GM21515 (cell line): Measurements from ENCODE around the gene CMYA5.
"Not testable (repeated sequence)": the region's sequence is repeated elsewhere in the genome, so short reads cannot be mapped to it uniquely, and the experiment has no call there.

ENCODE experiments used
- ATAC-seq: cut with Tn5 transposase; IDR thresholded peaks from one replicate; pipeline ENCODE4 v1.9.1; 2021; ENCODE audit not compliant: unreplicated experiment

CMYA5 gene

DNA sequence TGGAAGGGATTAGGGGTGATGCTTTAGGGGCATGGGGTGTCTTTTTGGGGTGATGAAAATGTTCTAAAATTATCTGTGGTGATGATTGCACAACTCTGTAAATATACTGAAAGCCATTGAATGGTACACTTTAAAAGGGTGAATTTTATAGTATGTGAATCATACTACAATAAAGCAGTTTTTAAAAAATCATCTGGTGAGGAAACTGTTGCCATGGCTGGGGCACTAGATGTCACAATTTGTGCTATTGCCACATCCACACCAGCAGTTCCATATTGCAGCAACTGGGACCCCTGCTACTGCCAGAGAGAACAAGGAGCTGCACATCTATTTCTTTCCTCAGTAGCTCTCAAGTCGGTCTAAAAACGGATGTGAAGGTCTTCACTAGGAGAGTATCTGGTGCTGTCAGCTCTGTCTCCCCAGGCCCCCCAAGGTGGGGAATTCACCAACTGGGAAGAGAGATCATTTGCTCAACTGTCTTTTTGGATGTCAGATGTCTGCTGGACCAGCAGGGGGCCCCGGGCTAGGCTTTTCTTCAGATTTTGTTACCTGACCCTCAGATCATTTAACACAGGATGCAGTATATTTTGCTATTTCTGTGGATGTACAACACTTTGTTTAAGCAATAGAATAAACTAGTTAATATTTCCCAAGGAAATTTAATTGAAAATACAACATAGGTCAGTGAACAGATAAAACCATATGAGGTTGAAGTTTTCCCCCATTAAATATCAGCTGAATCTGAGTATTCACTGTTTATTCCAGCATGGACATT is 13.2 kb downstream of the CMYA5 start:
- ATAC-seq, result no peak

DNA sequence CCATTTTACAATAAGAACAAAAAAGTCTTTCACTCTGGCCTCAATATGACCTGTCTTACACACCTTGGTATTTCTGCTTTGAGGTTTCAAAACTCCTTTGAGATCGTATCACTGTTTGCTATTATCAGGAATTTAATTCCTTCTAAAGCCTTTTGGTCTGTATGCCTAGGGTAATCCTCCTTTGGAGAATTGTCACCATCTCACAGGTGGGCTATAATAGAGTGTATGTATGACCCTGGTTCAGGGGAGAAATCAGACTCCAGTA is 13.7 kb downstream of the CMYA5 start:
- no peak for ATAC-seq

DNA sequence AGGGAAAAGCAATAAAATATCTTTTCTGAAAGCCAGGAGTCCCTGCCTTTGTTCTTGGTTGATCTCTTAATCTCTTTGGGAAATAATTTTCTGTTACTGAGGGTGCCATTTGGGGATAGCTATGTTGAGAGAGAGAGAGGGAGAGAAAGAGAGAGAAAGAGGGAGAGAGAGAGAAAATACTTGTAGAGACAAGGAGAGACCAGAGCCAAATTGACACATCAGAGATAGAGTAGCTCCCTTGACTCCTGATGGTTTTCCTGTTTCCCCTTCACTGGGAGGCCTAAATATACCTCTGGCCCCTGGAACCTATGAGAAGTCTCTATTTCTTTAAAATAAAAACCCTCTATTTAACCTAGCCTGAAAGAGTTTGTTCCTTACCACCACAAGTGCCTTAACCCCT is 14.9 kb downstream of the CMYA5 start:
- no peak for ATAC-seq

DNA sequence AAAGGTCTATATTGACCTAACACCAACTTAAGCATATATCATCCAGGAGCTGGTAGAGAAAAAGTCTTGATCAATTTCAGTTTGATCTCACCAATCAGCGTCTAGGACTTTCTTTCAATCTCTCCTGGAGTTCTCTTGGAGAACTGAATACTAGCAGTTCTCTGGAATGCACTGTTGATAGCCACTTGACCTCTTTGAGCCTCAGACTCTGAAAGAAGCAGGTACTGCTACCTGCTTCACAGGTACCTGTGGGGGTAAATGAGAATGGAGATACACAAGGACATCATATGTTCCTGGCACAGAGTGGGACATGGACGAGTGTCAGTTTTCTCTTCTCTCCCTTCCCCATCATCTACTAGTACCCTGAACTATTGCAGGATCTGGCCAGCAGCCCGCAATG is 16.0 kb downstream of the CMYA5 start:
- no peak for ATAC-seq

DNA sequence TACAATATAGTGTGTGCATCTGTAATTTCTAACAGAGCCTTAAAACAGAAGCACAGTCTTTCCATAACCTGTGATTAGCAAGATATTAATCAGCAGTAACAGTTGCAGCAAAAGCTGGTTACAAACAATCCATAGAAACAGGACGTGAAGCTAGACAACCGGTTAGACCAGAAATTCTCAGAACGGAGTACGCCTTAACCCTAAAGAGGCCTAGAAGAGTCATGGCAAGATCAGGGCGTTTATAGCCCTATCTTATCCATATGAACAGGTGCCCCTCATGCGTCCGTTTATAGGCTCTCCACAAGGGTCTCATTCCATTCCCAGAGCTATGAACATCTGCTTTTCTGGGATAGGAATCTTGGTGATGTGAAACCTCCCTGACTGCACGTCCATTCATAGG is 16.7 kb downstream of the CMYA5 start:
- not testable (repeated sequence) for ATAC-seq

DNA sequence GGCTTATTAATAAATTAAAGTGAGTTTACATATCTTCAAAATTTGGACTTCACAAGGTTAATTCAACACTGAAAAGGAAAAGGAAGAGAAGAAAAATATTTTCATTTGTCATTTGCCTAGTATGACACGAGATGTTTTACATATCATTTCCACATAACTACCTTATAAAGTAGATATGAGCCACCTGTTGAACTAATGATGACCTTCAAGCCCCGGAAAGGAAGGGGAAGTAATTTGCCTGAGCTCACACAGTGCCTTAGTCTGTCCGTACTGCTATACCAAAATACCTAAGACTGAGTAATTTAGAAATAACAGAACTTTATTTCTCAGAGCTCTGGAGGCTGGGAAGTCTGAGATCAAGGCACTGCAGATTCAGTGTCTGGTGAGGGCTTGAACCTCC is 17.9 kb downstream of the CMYA5 start:
- ATAC-seq, result no peak

DNA sequence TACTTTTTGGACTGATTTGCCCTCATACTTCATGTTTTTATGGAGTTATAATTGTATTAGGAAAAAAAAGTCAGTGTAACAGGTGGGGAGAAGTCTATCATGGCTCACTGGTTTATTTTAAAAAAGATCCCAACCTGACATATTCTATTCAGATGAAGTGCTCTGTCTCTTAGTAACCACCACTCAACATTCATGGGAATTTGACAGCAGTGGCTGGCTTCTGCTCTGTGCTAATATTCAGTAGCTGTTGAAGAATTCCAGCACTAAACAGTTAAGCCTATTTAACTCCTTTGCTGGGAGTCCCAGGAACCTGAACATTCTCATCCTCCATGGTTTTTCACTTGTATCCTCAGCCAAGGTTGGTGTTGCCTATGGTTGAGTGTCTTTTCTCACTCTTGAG is 23.1 kb downstream of the CMYA5 start:
- ATAC-seq, result no peak

DNA sequence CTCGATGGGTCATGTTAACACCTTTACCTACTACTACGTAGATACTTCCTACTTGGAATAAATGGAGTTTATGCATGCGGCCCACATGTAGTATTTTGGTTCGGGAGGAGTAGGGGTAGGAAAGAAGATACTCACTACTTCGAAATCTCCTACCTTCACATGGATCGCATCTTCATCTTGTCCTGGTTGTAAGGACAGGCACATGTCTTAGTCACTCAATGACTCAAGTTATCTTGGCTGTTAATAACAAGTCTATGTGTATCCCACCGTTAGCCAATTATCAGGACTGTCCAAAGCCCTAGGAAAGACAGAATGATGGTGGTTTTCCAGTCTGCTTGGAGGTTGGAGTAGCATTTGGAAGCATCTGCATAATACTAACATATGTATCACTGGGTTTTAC is 24.1 kb downstream of the CMYA5 start:
- no peak for ATAC-seq

DNA sequence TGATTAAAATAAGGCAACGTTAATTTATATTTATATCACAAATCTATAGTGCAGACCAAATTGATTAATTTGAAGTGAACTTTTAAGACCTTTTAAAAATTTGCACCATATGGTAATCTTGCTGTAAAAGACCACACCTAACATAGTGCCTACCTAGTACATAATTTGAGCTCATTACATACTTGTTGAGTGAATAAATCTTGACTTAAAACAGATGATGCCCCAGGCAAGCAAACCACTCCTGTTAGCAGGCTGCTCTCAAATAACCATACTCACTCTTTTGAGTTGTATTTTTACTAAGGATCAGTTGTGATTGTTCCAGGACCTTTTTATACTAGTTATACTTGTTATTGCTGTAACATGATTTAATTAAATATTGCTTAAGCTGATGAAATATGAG is 27.2 kb downstream of the CMYA5 start:
- no peak for ATAC-seq

DNA sequence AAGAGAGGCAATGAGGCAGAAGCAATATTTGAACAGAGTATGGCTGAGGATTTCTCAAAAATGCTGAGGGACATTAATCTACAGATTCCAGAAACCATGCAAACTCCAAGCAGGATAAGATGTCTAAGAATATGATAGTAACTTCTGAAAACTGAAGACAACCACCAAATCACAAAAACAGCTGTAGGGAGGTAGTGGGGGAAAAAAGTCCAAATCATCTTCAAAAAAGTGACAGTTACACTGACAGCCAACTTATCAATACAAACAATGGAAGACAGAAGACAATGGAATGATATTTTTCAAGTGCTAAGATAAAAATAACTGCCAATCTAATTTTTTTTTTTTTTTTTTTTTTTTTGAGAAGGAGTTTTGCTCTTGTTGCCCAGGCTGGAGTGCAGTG is 30.5 kb downstream of the CMYA5 start:
- no peak for ATAC-seq

DNA sequence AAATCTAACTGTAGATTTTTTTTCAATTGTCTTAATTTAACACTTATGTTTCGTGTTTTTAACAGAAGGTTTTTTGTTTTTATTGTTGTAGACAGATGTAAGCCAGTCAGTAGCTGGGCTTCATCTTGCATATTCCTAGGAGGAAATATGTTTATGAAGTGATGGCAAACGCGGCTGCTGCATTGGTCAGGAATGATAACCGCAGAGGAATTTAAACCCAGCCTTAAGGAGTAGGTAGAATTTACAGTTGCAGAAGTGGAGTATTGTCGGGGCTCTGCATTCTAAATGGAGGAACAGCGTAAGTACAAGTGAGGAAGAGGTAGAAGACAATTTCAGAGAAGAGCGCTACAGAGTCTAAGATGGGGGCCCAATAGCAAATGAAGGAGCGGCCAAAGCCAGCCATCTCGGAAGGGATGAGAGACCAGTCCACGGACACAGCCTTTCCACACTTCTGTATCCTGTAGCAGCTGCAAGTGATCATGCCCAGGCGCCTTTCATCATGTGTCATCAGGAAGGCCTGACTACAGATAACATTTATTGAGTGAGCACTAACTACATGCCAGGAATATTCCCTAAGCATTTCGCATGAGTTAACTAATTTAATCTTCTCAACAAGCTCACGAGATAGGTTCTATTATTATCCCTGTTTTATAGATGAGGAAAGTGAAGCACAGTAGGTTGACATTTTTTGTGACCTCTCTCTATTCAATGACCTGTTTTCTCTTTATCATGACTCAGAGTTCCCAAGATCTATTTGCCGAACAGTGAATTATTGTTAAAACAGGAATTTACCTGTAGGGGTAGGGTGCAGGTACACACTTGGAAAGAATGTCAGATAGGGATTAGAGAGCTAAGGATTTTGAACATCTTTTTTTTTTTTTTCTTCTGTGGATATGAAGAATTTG is 38.1 kb downstream of the CMYA5 start:
- no peak for ATAC-seq

DNA sequence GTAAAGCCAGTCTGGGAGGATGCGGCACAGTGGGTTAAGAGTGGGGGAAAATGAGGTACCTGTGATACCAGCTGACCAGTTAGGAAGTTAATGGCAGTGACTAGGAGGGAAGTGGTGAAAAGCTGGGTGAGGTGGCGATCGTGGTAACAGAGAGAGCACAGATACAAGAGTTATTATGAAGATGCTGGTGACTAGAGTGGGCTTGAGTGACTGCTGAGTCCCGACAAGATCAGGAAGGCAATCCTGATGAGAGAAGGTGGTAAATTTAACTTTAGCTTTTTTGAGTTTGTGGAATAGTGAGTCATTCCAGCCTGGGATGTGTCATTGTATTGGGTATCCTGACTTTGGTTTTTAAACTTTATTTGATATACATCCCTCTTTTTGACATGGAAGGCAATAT is 38.8 kb downstream of the CMYA5 start:
- ATAC-seq, result no peak

DNA sequence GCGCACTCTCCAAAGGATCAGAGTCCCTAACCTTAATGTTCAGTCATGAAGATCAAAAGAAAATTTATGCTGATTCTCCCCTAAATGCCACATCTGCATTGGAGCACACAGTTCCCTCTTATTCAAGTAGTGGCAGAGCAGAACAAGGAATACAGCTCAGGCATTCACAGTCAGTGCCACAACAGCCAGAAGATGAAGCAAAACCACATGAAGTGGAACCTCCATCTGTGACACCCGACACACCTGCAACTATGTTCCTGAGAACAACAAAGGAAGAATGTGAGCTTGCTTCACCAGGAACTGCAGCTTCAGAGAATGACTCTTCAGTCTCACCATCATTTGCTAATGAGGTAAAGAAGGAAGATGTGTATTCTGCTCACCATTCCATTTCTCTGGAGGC is 40.0 kb downstream of the CMYA5 start:
- no peak for ATAC-seq

DNA sequence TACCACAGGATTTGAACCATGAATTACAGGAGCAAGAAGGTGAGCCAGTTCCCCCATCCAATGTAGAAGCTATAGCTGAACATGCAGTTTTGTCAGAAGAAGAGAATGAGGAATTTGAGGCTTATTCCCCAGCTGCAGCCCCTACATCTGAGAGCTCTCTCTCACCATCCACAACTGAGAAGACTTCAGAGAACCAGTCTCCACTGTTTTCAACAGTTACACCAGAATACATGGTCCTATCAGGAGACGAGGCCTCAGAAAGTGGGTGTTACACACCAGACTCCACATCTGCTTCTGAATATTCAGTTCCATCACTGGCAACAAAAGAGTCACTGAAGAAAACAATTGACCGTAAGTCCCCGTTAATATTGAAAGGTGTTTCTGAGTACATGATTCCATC is 40.9 kb downstream of the CMYA5 start:
- no peak for ATAC-seq

DNA sequence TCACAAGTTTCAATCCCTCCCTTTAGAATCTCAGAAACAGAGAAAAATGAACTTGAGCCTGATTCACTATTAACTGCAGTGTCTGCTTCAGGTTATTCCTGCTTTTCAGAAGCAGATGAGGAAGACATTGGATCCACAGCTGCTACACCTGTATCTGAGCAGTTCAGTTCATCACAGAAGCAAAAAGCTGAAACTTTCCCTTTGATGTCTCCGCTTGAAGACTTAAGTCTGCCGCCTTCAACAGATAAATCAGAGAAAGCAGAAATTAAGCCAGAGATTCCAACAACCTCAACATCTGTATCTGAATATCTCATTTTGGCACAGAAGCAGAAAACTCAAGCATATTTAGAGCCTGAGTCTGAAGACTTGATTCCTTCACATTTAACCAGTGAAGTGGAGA is 42.1 kb downstream of the CMYA5 start:
- ATAC-seq, result no peak

DNA sequence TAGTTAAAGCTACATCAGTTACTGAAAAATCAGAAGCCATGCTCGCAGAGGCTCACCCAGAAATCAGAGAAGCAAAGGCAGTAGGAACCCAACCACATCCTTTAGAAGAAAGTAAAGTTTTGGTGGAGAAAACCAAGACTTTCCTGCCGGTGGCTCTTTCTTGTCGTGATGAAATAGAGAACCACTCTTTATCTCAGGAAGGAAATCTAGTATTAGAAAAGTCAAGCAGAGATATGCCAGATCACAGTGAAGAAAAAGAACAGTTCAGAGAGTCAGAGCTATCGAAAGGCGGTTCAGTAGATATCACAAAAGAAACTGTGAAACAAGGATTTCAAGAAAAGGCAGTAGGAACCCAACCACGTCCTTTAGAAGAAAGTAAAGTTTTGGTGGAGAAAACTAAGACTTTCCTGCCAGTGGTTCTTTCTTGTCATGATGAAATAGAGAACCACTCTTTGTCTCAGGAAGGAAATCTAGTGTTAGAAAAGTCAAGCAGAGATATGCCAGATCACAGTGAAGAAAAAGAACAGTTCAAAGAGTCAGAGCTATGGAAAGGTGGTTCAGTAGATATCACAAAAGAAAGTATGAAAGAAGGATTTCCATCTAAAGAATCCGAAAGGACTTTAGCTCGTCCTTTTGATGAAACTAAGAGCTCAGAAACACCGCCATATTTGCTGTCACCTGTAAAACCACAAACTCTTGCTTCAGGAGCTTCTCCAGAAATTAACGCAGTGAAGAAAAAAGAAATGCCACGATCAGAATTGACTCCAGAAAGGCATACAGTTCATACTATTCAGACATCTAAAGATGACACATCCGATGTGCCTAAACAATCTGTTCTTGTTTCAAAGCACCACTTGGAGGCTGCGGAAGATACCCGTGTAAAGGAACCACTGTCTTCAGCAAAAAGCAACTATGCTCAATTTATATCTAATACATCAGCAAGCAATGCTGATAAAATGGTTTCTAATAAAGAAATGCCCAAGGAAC is 47.2 kb downstream of the CMYA5 start:
- ATAC-seq, result no peak

DNA sequence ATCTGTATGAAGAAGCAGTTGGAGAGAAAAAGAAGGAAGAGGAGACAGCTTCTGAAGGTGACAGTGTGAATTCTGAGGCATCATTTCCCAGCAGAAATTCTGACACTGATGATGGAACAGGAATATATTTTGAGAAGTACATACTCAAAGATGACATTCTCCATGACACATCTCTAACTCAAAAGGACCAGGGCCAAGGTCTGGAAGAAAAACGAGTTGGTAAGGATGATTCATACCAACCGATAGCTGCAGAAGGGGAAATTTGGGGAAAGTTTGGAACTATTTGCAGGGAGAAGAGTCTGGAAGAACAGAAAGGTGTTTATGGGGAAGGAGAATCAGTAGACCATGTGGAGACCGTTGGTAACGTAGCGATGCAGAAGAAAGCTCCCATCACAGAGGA is 48.7 kb downstream of the CMYA5 start:
- ATAC-seq, result no peak

DNA sequence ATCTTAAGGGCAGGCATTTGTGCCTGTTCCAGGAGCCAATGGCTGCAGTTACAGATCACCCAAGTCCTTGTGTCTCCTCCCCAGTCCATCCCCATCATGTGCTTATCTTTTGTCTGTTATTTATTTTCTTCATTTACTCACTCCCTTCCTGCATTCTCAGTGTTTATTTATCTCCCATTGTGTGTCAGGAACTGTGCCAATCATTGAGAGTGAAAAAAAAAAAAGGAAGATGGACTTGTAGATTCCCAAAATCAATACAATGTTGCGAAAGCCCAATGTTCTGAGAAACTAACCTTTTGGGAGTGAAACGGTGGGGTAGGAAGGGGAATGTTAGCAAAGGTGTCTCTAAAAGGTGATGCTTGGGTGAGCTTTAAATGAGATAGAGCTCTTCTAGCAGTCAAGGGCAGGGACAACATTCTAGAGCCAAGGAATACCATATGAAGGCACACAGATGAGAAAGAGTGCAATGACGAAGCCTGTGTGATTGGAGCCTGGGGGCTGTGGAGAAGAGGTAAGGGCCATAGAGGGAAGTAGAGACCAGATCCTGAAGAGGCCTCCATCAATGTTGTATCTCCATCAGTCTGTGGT is 53.0 kb downstream of the CMYA5 start:
- no peak for ATAC-seq

DNA sequence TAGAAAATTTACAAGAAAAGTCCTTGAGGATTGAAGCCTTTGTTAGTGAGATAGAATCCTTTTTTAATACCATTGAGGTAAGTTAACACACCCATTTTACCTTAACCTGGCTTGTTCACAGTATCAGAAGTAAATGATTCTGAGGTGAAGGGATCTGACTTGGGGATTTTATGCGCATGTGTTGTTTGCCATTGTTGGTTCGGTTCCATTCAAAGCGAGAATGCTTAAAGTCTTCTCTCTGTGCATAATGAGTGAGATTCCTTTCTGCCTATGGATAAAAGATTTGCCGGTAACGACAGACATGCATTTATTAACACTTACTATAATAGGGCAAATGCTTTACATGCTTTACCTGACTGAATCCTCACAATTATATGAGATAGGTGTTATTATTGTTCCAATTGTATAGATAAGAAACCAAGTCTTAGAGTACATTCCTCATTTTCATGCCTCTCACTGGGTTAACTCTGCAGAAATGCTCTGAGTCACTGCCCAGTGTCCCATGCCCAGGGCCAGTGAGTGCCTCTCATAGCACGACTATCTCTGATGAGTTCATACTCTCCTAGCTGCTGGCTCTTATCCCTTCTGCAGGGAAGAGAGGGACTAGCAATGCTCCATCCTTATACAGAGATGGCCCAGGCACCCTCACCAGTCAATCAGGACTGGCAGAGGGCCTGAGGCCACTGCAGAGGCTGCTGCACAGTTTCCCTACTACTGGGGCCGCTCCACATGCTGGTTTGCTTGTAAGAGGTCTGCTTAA is 54.4 kb downstream of the CMYA5 start:
- no peak for ATAC-seq

DNA sequence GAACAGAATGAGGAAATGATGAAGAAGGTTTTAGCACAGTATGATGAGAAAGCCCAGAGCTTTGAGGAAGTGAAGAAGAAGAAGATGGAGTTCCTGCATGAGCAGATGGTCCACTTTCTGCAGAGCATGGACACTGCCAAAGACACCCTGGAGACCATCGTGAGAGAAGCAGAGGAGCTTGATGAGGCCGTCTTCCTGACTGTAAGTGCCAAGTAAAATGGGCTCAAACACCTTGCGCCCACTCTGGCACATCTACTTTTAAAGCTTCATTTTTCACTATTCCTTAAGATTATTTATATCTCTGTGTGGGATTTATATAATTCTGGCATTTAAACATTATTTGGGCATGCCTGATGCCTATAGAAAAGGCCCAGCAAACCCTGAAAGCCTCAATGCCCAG is 55.6 kb downstream of the CMYA5 start:
- ATAC-seq, result no peak
